ENCODE data around the gene ADAM29. TPM values are rescaled to one million over a fixed set of nuclear protein-coding genes. Genes with fewer than 3 reads are reported as not detected.
"Not testable (repeated sequence)": the region's sequence is repeated elsewhere in the genome, so short reads cannot be mapped to it uniquely, and the experiment has no call there.

ADAM29 gene
- not detected in 2 replicates for polyA plus RNA-seq (2011; rRNA removed)
- polyA minus RNA-seq (2011; rRNA and poly(A)+ RNA removed) = 0.09 TPM in 1 of 2 replicates, not detected in the other

- no peak for TF ChIP-seq CTCF (IDR thresholded peaks at IDR 0.05; ENCODE audit: low read depth, low read length)
- ChIA-PET CTCF (no interaction called here), POLR2A (no interaction called here)
- H3K27me3 ChIP-seq (ENCODE audit: control insufficient read depth, insufficient read depth, low read length) = no peaks in the 10 kb centered on the region
- H3K27ac ChIP-seq (ENCODE audit: low read depth, low read length) = no peak within 1 kb of the TSS
- H3K9me3 ChIP-seq (ENCODE audit: control insufficient read depth, insufficient read depth, low read length) = no peaks in the 10 kb centered on the region
- no peak within 1 kb of the TSS for H3K4me3 ChIP-seq (ENCODE audit: low read depth, low read length)
- no peak for DNase-seq (ENCODE audit: low read depth, low spot score)
Observed at GRCh38 chr4:174918058-174918457, at the start of gene ADAM29. Gene ADAM29, plus strand, starts transcription at chr4:174918358. Its CDS starts 57,168 bp downstream, at chr4:174975526.

- ChIA-PET CTCF (no interaction called here), POLR2A (no interaction called here)
- DNase-seq (ENCODE audit: low read depth, low spot score) = no peak
- no peak for TF ChIP-seq CTCF (IDR thresholded peaks at IDR 0.05; ENCODE audit: low read depth, low read length)
- Histone ChIP-seq H3K27me3 (ENCODE audit: control insufficient read depth, insufficient read depth, low read length) (no peaks in the 10 kb centered on the region), H3K4me3 (ENCODE audit: low read depth, low read length) (no peak overlapping the region), H3K27ac (ENCODE audit: low read depth, low read length) (no peak overlapping the region), H3K9me3 (ENCODE audit: control insufficient read depth, insufficient read depth, low read length) (no peaks in the 10 kb centered on the region; the same call in 1 of the 2 replicates)
Observed at GRCh38 chr4:174869339-174869738, 48.8 kb upstream of the ADAM29 start.

- CTCF ChIA-PET = no interaction called here
- Histone ChIP-seq H3K27ac (ENCODE audit: low read depth, low read length) (no peak overlapping the region), H3K27me3 (ENCODE audit: control insufficient read depth, insufficient read depth, low read length) (no peaks in the 10 kb centered on the region), H3K4me3 (ENCODE audit: low read depth, low read length) (no peak overlapping the region), H3K9me3 (ENCODE audit: control insufficient read depth, insufficient read depth, low read length) (no peaks in the 10 kb centered on the region; the same call in 1 of the 2 replicates)
- TF ChIP-seq CTCF (IDR thresholded peaks at IDR 0.05; ENCODE audit: low read depth, low read length) = no peak
- POLR2A ChIA-PET = no interaction called here
- no peak for DNase-seq (ENCODE audit: low read depth, low spot score)
Observed at GRCh38 chr4:174870311-174870710, 47.8 kb upstream of the ADAM29 start.

DNA sequence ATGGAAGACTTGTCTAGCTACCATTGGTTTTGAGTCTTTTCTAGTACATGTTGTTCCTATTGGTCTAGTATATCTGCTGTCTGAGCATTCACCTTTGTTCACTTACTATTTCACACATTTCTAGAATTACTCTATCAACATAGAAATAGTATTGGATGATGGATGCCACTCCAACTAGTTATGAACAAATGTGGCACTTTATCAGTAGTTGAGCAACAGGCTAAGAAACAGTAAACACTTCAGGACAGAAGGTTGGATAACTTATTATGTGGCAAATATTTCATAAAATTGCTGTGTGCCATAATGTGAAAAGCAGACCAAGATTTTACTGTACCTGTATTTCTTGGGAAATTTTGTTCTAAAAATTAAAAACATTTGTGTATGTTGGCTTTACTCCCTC is 46.8 kb upstream of the ADAM29 start:
- H3K27ac ChIP-seq (ENCODE audit: low read depth, low read length) = no peak overlapping the region
- H3K4me3 ChIP-seq (ENCODE audit: low read depth, low read length) = no peak overlapping the region
- ChIA-PET POLR2A (no interaction called here), CTCF (no interaction called here)
- TF ChIP-seq CTCF (IDR thresholded peaks at IDR 0.05; ENCODE audit: low read depth, low read length) = no peak
- DNase-seq (ENCODE audit: low read depth, low spot score) = no peak
- peaks cover 4% of the 10 kb centered on the region for H3K9me3 ChIP-seq (ENCODE audit: control insufficient read depth, insufficient read depth, low read length)
- no peaks in the 10 kb centered on the region for H3K27me3 ChIP-seq (ENCODE audit: control insufficient read depth, insufficient read depth, low read length)

DNA sequence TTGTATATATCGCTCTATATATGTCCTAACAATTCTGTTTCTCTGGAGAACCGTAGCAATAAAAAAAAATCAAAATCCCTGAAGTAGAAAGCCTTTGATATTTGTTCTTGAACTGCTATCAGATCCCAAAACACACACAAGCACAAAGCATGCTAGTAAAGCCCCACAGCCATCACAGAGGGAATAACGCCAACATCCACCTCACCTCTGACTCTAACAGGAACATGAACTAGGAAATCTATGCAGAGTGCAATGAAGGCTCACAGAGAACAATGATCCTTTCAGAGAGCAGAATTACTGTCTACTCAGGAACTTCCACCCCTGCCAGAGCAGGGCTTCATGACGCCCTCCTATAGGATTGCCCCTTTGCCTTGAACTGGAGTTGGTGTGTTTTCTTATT is 45.0 kb upstream of the ADAM29 start:
- H3K27me3 ChIP-seq (ENCODE audit: control insufficient read depth, insufficient read depth, low read length); H3K4me3 ChIP-seq (ENCODE audit: low read depth, low read length); DNase-seq (ENCODE audit: low read depth, low spot score); POLR2A ChIA-PET; H3K27ac ChIP-seq (ENCODE audit: low read depth, low read length); CTCF ChIA-PET; H3K9me3 ChIP-seq (ENCODE audit: control insufficient read depth, insufficient read depth, low read length): not testable (repeated sequence)

DNA sequence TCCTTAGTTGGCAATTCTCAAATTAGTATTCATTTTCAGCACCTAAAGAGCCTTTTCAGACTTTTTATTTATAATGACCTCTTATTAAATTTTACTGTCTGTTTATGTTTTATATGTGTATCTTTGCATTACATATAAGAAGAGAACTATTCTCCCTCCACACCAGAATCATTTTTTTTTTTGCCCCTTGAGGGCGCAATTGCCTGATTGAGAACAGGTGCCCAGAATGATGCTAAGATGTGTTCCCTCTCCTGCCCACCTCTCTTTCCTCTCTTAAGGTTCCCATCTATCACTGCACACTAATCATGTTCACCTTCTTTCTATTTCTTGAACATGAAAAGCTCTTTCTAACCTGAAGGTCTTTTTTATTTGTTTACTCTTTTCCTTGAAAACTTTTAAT is 44.2 kb upstream of the ADAM29 start:
- no peak overlapping the region for H3K27ac ChIP-seq (ENCODE audit: low read depth, low read length)
- ChIA-PET CTCF (no interaction called here), POLR2A (no interaction called here)
- H3K9me3 ChIP-seq (ENCODE audit: control insufficient read depth, insufficient read depth, low read length) = peaks cover 8% of the 10 kb centered on the region
- DNase-seq (ENCODE audit: low read depth, low spot score) = no peak
- H3K4me3 ChIP-seq (ENCODE audit: low read depth, low read length) = no peak overlapping the region
- H3K27me3 ChIP-seq (ENCODE audit: control insufficient read depth, insufficient read depth, low read length) = no peaks in the 10 kb centered on the region
- no peak for TF ChIP-seq CTCF (IDR thresholded peaks at IDR 0.05; ENCODE audit: low read depth, low read length)
